GM10847 (cell line): Measurements from ENCODE around the gene SNX1.

ENCODE experiments used
- POLR2A ChIP-seq: IDR thresholded peaks from 2 replicates; pipeline ENCODE4 v1.6.1; 2011; ENCODE audit not compliant: insufficient read length; ENCODE audit errors: extremely low read depth

The SNX1 gene

GRCh38 chr15:64102497-64102896 is 6.7 kb downstream of the SNX1 start:
- no peak for TF ChIP-seq POLR2A

GRCh38 chr15:64105113-64105704 is 9.4 kb downstream of the SNX1 start:
- no peak for TF ChIP-seq POLR2A

GRCh38 chr15:64107337-64107736 is 11.6 kb downstream of the SNX1 start:
- TF ChIP-seq POLR2A: no peak

GRCh38 chr15:64110950-64111678 is 15.3 kb downstream of the SNX1 start:
- TF ChIP-seq POLR2A: no peak

- TF ChIP-seq POLR2A: no peak
Observed at GRCh38 chr15:64111679-64112050, 15.9 kb downstream of the SNX1 start.

GRCh38 chr15:64112073-64112772 is 16.4 kb downstream of the SNX1 start:
- no peak for TF ChIP-seq POLR2A

DNA sequence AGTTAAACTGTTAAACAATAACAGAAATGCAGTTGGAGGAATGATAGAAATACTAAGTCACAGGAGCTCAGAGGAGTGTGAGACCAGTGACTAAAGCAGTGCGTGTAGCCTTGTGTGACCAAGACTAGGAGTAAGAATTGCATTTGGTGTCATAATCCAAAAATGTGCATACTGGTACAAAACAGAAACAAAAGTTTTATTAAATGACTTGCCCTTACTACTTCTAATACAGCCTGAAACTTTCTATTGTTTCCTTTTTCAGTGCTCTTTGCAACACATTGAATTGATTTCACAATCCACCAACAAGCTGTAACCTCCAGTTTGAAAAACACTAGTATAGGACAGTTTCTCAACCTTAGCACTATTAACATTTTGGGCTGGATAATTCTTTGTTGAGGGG is 17.1 kb downstream of the SNX1 start:
- TF ChIP-seq POLR2A: no peak

DNA sequence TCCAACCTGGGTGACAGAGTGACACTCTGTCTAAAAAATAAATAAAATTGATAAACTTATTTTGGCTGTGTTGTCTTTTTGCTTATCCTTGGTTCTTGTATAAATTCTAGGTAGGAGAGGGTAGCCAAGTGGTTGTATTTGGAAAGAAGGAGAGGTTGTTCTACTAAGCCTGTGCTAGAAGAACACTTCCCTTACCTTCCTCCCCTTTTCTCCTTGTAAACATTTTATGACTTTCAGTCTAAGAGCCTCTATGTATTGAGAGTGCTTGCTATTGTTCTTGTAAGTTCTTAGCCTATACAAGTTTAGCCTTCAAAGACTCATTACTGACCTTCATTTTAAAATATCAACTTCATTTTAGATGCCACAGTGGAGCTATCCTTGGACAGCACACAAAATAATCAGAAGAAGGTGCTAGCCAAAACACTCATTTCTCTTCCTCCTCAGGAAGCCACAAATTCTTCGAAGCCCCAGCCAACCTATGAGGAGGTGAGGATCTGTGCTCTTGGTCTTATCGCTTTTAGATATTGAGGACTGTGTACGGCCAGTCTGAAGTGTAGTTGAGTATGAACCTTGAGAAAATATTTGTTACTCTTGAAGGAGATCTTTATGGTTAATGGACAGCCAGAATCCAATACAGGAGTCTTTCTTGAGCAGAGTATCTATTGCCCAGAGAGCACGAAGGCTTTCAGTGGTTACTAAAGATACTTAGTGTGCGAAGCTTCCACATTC is 22.1 kb downstream of the SNX1 start:
- no peak for TF ChIP-seq POLR2A

DNA sequence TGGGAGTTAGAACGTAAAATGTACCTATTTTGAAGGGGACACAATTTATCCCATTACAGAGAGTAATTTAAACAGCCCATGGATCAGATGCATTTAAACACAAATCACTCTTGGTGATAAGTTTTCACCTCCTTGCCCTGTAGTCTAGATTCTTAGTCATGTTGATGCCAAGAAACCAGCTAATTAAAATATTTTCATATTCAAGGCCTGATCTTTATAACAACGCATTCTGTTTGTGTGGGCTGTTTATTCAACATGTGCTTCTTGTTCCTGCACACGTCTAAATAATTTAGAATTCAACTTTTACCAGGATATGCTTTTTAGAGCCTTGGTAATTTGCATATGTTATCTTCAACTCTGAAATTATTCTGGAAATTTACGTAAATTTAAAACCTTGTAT is 25.8 kb downstream of the SNX1 start:
- no peak for TF ChIP-seq POLR2A

- TF ChIP-seq POLR2A: no peak
Observed at GRCh38 chr15:64122444-64122843, 26.7 kb downstream of the SNX1 start.

DNA sequence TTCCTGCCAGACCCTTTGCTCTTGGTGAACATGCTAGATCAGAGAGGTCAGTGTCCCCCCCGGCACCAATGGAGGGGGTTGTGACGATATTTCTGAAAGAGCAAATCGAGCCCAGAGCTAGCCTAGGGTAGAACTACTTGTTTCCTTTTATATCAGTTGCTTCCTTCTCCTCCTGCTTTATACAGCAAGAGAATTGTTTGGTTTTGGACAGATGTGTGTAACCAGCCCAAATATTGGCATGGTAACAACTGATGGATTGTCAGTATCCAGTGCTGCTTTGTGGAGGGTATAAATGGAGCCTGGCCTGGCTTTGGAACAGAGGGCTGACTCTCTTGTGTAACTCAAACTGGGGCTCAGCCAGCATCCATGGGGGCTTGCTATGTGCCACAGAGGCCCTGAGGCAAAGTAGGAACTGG is 27.2 kb downstream of the SNX1 start:
- no peak for TF ChIP-seq POLR2A

DNA sequence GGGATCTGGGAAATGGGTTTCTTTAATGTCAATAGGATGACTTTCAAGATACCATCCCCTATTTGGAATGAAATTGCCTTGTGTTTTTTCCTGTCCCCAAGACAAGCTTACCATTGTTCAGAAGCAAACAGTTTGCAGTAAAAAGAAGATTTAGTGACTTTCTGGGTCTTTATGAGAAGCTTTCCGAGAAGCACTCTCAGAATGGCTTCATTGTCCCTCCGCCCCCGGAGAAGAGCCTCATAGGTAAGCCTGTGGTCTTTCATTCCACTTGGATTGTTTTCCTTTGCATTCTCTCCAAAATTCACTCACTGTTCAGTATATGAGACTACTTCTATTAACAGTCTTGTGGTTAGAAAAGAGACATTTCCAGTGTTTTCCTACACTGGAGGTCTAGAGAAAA is 30.2 kb downstream of the SNX1 start:
- no peak for TF ChIP-seq POLR2A

DNA sequence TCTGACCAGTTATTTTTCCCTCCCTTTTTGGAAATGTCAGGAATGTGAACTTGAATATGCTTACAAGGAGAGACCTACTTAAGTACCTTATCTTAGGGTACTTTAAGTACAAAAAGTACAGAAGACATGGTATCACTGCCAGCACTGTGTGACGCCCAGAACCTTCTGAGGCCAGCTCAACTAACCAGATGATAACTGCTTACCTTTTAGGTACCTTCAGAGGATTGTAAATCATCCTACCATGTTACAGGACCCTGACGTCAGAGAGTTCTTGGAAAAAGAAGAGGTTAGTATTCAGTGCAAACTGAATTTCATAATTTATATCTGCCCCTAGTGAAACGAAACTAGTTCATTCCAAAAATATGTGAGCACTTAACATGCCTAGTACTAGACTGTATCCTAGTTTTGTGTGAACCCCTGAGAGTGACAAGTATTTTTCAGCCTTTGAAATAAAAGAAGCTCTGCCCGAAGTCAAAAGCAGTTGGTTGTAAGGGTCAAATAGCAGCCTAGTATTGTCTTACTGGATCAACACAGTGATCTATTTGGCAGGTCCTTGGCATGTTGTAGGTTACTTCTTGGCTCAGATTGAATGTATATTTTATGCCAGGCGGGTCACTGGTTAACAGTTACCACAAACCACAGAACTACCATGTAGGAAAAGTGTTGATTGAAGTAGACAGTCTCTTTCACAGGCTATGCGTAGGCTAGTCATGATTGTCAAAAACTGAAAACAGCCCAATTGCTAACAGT is 31.9 kb downstream of the SNX1 start:
- no peak for TF ChIP-seq POLR2A

DNA sequence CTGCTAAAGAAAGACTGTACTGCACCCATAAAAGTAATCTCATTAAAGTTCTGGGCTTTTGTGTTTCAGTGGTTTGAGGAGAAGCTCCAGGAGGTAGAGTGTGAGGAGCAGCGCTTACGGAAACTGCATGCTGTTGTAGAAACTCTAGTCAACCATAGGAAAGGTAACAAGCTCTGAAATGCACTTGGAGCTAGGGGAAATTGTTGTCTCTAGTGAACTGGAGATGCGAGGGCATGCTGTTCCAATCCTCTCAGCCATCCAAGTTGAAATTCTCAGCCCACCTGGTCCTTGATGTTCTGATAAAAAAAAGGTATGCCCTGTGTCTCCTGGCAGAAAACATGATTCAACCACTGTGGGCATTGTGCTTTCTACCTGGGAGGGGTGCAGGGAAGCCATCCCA is 34.4 kb downstream of the SNX1 start:
- no peak for TF ChIP-seq POLR2A

DNA sequence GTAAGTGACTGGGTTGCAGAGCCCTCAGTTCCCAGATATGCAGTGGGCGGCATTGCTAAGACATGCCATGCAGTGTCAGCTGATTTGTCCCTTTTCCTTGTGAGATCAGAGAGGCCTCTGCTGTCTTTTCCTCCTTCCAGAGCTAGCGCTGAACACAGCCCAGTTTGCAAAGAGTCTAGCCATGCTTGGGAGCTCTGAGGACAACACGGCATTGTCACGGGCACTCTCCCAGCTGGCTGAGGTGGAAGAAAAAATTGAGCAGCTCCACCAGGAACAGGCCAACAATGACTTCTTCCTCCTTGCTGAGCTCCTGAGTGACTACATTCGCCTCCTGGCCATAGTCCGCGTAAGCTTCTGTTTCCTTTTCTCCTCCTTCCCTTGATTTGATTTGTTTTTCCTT is 35.8 kb downstream of the SNX1 start:
- no peak for TF ChIP-seq POLR2A
